HEK293 (cell line): ENCODE data around the gene CNTNAP5.

Experiments used
- CTCF ChIA-PET: fragments of 350-600 bp; formaldehyde crosslinking; extraction: SDS; loops from one replicate; lab custom pipeline; 2021; ENCODE audit warnings: antibody characterized with exemption; lab: Yijun Ruan, JAX
- POLR2A ChIA-PET: fragments of 300-600 bp; formaldehyde crosslinking; extraction: SDS; loops from one replicate; lab custom pipeline; 2020; ENCODE audit warnings: antibody characterized with exemption, inconsistent platforms; lab: Yijun Ruan, JAX
- H3K27ac ChIP-seq: fragments of 200-500 bp; sonication (Bioruptor generic); 2 replicates; pipeline ENCODE4 v1.5.1; 2014; ENCODE audit warnings: low read depth, low read length, control low read depth, inconsistent platforms; ENCODE audit errors: extremely low read depth
- H3K36me3 ChIP-seq, 2 experiments: fragments of 200-500 bp in 1 of 2; sonication (Bioruptor generic) in 1 of 2; 1 replicate in 1 of 2; 2 replicates in 1 of 2; pipeline ENCODE4 v1.5.1; 2014 to 2017; ENCODE audit warnings: inconsistent platforms in 2 of 2, low read length in 2 of 2; ENCODE audit not compliant: control insufficient read depth in 2 of 2, insufficient read depth in 1 of 2
- H3K4me1 ChIP-seq: fragments of 200-500 bp; sonication (Bioruptor generic); 2 replicates; pipeline ENCODE4 v1.5.1; 2014; ENCODE audit warnings: mild to moderate bottlenecking, low read length, inconsistent platforms; ENCODE audit not compliant: control insufficient read depth, insufficient read depth
- H3K4me3 ChIP-seq: 2 replicates; pipeline ENCODE4 v1.5.1; 2011; ENCODE audit warnings: low read depth, mild to moderate bottlenecking, control low read depth, low read length, moderate library complexity
- H3K9me3 ChIP-seq: fragments of 200-500 bp; sonication (Bioruptor generic); 2 replicates; pipeline ENCODE4 v1.5.1; 2014; ENCODE audit warnings: low read depth, low read length, inconsistent platforms; ENCODE audit not compliant: control insufficient read depth, insufficient read depth
- KLF7 ChIP-seq: fragments of 450-650 bp; formaldehyde crosslinking; IDR thresholded peaks from 2 replicates; pipeline ENCODE4 v1.5.1; 2016; ENCODE audit warnings: missing biosample characterization, missing genetic modification characterization, borderline replicate concordance
- MYNN ChIP-seq: fragments of 450-650 bp; formaldehyde crosslinking; IDR thresholded peaks from 2 replicates; pipeline ENCODE4 v1.5.1; 2016; ENCODE audit warnings: missing biosample characterization, missing genetic modification characterization, borderline replicate concordance
- OVOL3 ChIP-seq: fragments of 450-650 bp; formaldehyde crosslinking; IDR thresholded peaks from 2 replicates; pipeline ENCODE4 v1.5.1; 2016; ENCODE audit warnings: missing biosample characterization, missing genetic modification characterization
- SP7 ChIP-seq: fragments of 450-650 bp; formaldehyde crosslinking; IDR thresholded peaks from 2 replicates; pipeline ENCODE4 v1.5.1; 2016; ENCODE audit warnings: missing biosample characterization, missing genetic modification characterization
- YY1 ChIP-seq: fragments of 450-650 bp; formaldehyde crosslinking; IDR thresholded peaks from 2 replicates; pipeline ENCODE4 v1.5.1; 2018; ENCODE audit warnings: missing biosample characterization, missing genetic modification characterization
- ZBTB20 ChIP-seq: fragments of 450-650 bp; formaldehyde crosslinking; IDR thresholded peaks from 2 replicates; pipeline ENCODE4 v1.5.1; 2016; ENCODE audit warnings: missing biosample characterization, missing genetic modification characterization
- ZNF132 ChIP-seq: fragments of 450-650 bp; formaldehyde crosslinking; IDR thresholded peaks from 2 replicates; pipeline ENCODE4 v1.5.1; 2017; ENCODE audit warnings: missing biosample characterization, missing genetic modification characterization, borderline replicate concordance
- ZNF174 ChIP-seq: fragments of 450-650 bp; formaldehyde crosslinking; IDR thresholded peaks from 2 replicates; pipeline ENCODE4 v1.5.0; 2017; ENCODE audit warnings: missing biosample characterization, mild to moderate bottlenecking, missing genetic modification characterization
- ZNF202 ChIP-seq: fragments of 450-650 bp; formaldehyde crosslinking; IDR thresholded peaks from 2 replicates; pipeline ENCODE4 v1.5.1; 2016; ENCODE audit warnings: missing biosample characterization, missing genetic modification characterization, borderline replicate concordance
- ZNF214 ChIP-seq: fragments of 450-650 bp; formaldehyde crosslinking; IDR thresholded peaks from 2 replicates; pipeline ENCODE4 v1.5.1; 2017; ENCODE audit warnings: missing biosample characterization, mild to moderate bottlenecking, missing genetic modification characterization, borderline replicate concordance
- ZNF24 ChIP-seq: fragments of 450-650 bp; formaldehyde crosslinking; IDR thresholded peaks from 2 replicates; pipeline ENCODE4 v1.5.1; 2016; ENCODE audit warnings: missing biosample characterization, missing genetic modification characterization
- ZNF324 ChIP-seq: fragments of 450-650 bp; formaldehyde crosslinking; IDR thresholded peaks from 2 replicates; pipeline ENCODE4 v1.5.1; 2016; ENCODE audit warnings: missing biosample characterization, missing genetic modification characterization
- ZNF341 ChIP-seq: fragments of 450-650 bp; formaldehyde crosslinking; IDR thresholded peaks from 2 replicates; pipeline ENCODE4; 2016; ENCODE audit warnings: low read depth, missing biosample characterization, missing genetic modification characterization
- ZNF366 ChIP-seq: fragments of 450-650 bp; formaldehyde crosslinking; conservative IDR thresholded peaks from 2 replicates; pipeline ENCODE4 v1.5.1; 2016; ENCODE audit warnings: missing biosample characterization, missing genetic modification characterization
- ZNF394 ChIP-seq: fragments of 450-650 bp; formaldehyde crosslinking; IDR thresholded peaks from 2 replicates; pipeline ENCODE4 v1.5.1; 2016; ENCODE audit warnings: missing biosample characterization, missing genetic modification characterization, mild to moderate bottlenecking, moderate library complexity, borderline replicate concordance
- ZNF433 ChIP-seq: fragments of 450-650 bp; formaldehyde crosslinking; IDR thresholded peaks from 2 replicates; pipeline ENCODE4 v1.5.1; 2016; ENCODE audit warnings: missing biosample characterization, missing genetic modification characterization, low read depth
- ZNF473 ChIP-seq: fragments of 450-650 bp; formaldehyde crosslinking; IDR thresholded peaks from 2 replicates; pipeline ENCODE4 v1.5.1; 2017; ENCODE audit warnings: missing biosample characterization, missing genetic modification characterization
- ZNF48 ChIP-seq: fragments of 450-650 bp; formaldehyde crosslinking; IDR thresholded peaks from 2 replicates; pipeline ENCODE4 v1.5.1; 2016; ENCODE audit warnings: missing biosample characterization, missing genetic modification characterization
- ZNF510 ChIP-seq: fragments of 450-650 bp; formaldehyde crosslinking; IDR thresholded peaks from 2 replicates; pipeline ENCODE4 v1.5.1; 2018; ENCODE audit warnings: mild to moderate bottlenecking, missing genetic modification characterization, missing biosample characterization; ENCODE audit not compliant: insufficient replicate concordance
- TF ChIP-seq, protein P1 (sequence below): fragments of 450-650 bp; formaldehyde crosslinking; IDR thresholded peaks from 2 replicates; pipeline ENCODE4 v1.5.1; 2016; ENCODE audit warnings: missing biosample characterization, missing genetic modification characterization, low read depth
- TF ChIP-seq, protein P2 (sequence below): sonication (generic); formaldehyde crosslinking; IDR thresholded peaks from 2 replicates; pipeline ENCODE4 v1.8.1; 2022; ENCODE audit warnings: mild to moderate bottlenecking, moderate library complexity, missing genetic modification reagents
- TF ChIP-seq, protein P3 (sequence below): fragments of 450-650 bp; formaldehyde crosslinking; conservative IDR thresholded peaks from 2 replicates; pipeline ENCODE4 v1.5.1; 2016; ENCODE audit warnings: low read depth, missing biosample characterization, missing genetic modification characterization
- TF ChIP-seq, protein P4 (sequence below): fragments of 450-650 bp; formaldehyde crosslinking; IDR thresholded peaks from 2 replicates; pipeline ENCODE4 v1.5.1; 2016; ENCODE audit warnings: missing biosample characterization, missing genetic modification characterization
- TF ChIP-seq, protein P5 (sequence below): fragments of 450-650 bp; IDR thresholded peaks from 2 replicates; pipeline ENCODE4 v1.5.1; 2018; ENCODE audit warnings: missing biosample characterization, mild to moderate bottlenecking, missing genetic modification characterization
- TF ChIP-seq, protein P6 (sequence below): IDR thresholded peaks from 2 replicates; pipeline ENCODE4 v1.6.1; 2011; ENCODE audit warnings: mild to moderate bottlenecking, low read depth, low read length, borderline replicate concordance

The CNTNAP5 gene

DNA sequence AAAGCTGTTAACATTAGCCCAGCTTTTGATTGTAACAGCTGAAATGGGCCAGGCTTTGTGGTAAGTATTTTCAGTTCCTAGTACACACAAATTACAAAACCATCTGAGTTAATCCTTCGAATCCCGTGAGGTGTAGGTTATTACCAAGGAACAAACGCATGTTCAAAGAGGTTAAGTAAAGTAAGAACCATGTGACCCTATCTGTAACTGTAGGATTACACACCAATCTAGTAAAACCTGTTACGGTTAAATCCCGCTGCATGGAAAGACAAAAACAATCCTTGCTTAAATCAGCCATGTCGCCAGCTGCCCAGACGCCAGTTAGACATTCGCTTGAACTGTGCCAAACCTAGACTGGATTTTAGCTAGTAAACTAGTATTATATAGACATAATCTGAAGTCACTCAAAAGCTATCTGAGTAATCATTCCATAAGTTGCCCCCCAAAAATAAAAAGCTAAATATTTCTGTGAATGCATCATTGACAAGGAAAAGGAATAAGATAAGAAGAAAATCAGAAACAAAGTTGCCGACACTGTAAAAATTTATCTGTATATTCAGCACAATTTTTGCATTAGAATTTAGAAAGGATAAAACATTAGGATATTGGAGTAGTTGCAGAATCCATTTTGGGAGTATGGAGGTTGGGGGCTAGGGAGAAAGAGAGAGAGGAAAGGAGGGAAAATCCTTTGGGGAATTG, 638.0 kb downstream of the CNTNAP5 start:
- ChIA-PET POLR2A (no interaction called here), CTCF (no interaction called here)
- Histone ChIP-seq H3K27ac (no peak overlapping the region), H3K9me3 (no peaks in the 10 kb centered on the region), H3K36me3 (no peaks in the 10 kb centered on the region)
- no peak for TF ChIP-seq ZNF132 (tag by site-specific recombination)
- TF ChIP-seq ZNF202 (tag by site-specific recombination), result no peak
- TF ChIP-seq ZNF48 (tag by site-specific recombination), result no peak
- no peak for TF ChIP-seq ZNF341 (tag by site-specific recombination)
- no peak for TF ChIP-seq ZNF473 (tag by site-specific recombination)
- no peak for TF ChIP-seq KLF7
- TF ChIP-seq, protein P1, sequence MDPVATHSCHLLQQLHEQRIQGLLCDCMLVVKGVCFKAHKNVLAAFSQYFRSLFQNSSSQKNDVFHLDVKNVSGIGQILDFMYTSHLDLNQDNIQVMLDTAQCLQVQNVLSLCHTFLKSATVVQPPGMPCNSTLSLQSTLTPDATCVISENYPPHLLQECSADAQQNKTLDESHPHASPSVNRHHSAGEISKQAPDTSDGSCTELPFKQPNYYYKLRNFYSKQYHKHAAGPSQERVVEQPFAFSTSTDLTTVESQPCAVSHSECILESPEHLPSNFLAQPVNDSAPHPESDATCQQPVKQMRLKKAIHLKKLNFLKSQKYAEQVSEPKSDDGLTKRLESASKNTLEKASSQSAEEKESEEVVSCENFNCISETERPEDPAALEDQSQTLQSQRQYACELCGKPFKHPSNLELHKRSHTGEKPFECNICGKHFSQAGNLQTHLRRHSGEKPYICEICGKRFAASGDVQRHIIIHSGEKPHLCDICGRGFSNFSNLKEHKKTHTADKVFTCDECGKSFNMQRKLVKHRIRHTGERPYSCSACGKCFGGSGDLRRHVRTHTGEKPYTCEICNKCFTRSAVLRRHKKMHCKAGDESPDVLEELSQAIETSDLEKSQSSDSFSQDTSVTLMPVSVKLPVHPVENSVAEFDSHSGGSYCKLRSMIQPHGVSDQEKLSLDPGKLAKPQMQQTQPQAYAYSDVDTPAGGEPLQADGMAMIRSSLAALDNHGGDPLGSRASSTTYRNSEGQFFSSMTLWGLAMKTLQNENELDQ, result no peak
- TF ChIP-seq ZNF366 (tag by site-specific recombination), result no peak
- no peak for TF ChIP-seq ZNF510 (tag by site-specific recombination)
- TF ChIP-seq MYNN, result no peak
- no peak for TF ChIP-seq SP7 (tag by site-specific recombination)
- TF ChIP-seq ZNF433, result no peak
- TF ChIP-seq, all 188 proteins: peak for 0
- Histone ChIP-seq H3K4me1 (no peaks in the 10 kb centered on the region), H3K4me3 (no peak overlapping the region)

DNA sequence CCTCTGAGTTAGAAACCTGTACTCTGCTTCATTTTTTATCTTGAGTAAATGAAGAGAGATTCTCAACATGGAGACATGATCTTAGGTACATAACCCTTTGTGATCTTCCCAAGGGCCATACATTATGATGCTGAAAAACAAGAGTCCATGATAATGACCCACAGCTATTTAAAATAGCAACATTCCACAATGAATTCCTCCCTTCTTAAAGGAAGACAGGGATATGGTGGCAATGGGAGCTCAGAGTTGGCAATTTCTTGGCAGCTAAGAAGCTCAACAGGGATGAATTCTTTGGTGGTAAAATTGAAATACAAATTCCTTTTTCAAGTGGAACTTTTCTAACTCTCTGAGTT, 638.5 kb downstream of the CNTNAP5 start:
- H3K9me3 ChIP-seq, result no peaks in the 10 kb centered on the region
- ChIA-PET CTCF (no interaction called here), POLR2A (no interaction called here)
- no peaks in the 10 kb centered on the region for H3K36me3 ChIP-seq
- no peaks in the 10 kb centered on the region for H3K4me1 ChIP-seq
- no peak overlapping the region for H3K27ac ChIP-seq
- H3K4me3 ChIP-seq, result no peak overlapping the region
- TF ChIP-seq, protein P2, sequence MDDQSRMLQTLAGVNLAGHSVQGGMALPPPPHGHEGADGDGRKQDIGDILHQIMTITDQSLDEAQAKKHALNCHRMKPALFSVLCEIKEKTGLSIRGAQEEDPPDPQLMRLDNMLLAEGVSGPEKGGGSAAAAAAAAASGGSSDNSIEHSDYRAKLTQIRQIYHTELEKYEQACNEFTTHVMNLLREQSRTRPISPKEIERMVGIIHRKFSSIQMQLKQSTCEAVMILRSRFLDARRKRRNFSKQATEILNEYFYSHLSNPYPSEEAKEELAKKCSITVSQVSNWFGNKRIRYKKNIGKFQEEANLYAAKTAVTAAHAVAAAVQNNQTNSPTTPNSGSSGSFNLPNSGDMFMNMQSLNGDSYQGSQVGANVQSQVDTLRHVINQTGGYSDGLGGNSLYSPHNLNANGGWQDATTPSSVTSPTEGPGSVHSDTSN (CRISPR knock-in tag), result no peak
- TF ChIP-seq ZNF214 (no peak), ZNF24 (tag by site-specific recombination) (no peak), ZNF324 (tag by site-specific recombination) (no peak), ZBTB20 (tag by site-specific recombination) (no peak), YY1 (tag by site-specific recombination) (no peak), ZNF394 (tag by site-specific recombination) (no peak), OVOL3 (tag by site-specific recombination) (no peak), ZNF174 (tag by site-specific recombination) (no peak)
- TF ChIP-seq, protein P3, sequence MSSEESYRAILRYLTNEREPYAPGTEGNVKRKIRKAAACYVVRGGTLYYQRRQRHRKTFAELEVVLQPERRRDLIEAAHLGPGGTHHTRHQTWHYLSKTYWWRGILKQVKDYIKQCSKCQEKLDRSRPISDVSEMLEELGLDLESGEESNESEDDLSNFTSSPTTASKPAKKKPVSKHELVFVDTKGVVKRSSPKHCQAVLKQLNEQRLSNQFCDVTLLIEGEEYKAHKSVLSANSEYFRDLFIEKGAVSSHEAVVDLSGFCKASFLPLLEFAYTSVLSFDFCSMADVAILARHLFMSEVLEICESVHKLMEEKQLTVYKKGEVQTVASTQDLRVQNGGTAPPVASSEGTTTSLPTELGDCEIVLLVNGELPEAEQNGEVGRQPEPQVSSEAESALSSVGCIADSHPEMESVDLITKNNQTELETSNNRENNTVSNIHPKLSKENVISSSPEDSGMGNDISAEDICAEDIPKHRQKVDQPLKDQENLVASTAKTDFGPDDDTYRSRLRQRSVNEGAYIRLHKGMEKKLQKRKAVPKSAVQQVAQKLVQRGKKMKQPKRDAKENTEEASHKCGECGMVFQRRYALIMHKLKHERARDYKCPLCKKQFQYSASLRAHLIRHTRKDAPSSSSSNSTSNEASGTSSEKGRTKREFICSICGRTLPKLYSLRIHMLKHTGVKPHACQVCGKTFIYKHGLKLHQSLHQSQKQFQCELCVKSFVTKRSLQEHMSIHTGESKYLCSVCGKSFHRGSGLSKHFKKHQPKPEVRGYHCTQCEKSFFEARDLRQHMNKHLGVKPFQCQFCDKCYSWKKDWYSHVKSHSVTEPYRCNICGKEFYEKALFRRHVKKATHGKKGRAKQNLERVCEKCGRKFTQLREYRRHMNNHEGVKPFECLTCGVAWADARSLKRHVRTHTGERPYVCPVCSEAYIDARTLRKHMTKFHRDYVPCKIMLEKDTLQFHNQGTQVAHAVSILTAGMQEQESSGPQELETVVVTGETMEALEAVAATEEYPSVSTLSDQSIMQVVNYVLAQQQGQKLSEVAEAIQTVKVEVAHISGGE, result no peak
- TF ChIP-seq, protein P4, sequence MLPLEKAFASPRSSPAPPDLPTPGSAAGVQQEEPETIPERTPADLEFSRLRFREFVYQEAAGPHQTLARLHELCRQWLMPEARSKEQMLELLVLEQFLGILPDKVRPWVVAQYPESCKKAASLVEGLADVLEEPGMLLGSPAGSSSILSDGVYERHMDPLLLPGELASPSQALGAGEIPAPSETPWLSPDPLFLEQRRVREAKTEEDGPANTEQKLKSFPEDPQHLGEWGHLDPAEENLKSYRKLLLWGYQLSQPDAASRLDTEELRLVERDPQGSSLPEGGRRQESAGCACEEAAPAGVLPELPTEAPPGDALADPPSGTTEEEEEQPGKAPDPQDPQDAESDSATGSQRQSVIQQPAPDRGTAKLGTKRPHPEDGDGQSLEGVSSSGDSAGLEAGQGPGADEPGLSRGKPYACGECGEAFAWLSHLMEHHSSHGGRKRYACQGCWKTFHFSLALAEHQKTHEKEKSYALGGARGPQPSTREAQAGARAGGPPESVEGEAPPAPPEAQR (tag by site-specific recombination), result no peak
- TF ChIP-seq, protein P5, sequence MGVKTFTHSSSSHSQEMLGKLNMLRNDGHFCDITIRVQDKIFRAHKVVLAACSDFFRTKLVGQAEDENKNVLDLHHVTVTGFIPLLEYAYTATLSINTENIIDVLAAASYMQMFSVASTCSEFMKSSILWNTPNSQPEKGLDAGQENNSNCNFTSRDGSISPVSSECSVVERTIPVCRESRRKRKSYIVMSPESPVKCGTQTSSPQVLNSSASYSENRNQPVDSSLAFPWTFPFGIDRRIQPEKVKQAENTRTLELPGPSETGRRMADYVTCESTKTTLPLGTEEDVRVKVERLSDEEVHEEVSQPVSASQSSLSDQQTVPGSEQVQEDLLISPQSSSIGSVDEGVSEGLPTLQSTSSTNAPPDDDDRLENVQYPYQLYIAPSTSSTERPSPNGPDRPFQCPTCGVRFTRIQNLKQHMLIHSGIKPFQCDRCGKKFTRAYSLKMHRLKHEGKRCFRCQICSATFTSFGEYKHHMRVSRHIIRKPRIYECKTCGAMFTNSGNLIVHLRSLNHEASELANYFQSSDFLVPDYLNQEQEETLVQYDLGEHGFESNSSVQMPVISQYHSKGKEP, result no peak
- TF ChIP-seq, protein P6, sequence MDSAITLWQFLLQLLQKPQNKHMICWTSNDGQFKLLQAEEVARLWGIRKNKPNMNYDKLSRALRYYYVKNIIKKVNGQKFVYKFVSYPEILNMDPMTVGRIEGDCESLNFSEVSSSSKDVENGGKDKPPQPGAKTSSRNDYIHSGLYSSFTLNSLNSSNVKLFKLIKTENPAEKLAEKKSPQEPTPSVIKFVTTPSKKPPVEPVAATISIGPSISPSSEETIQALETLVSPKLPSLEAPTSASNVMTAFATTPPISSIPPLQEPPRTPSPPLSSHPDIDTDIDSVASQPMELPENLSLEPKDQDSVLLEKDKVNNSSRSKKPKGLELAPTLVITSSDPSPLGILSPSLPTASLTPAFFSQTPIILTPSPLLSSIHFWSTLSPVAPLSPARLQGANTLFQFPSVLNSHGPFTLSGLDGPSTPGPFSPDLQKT, result no peak
